Measurements from ENCODE around the gene PRELID2.
"Not testable (repeated sequence)": the region's sequence is repeated elsewhere in the genome, so short reads cannot be mapped to it uniquely, and the experiment has no call there.

PRELID2 gene

GRCh38 chr5:145834917-145835847, at the start of gene PRELID2:
Gene PRELID2, minus strand, starts transcription at chr5:145835342. Its CDS starts 91 bp downstream, at chr5:145835251.
- peak; percentile 94 for DNase-seq (ENCODE audit: low read depth, low spot score)

- DNase-seq (ENCODE audit: low read depth, low spot score) = no peak
Measured at GRCh38 chr5:145874765-145875164, 39.6 kb upstream of the PRELID2 start.

DNA sequence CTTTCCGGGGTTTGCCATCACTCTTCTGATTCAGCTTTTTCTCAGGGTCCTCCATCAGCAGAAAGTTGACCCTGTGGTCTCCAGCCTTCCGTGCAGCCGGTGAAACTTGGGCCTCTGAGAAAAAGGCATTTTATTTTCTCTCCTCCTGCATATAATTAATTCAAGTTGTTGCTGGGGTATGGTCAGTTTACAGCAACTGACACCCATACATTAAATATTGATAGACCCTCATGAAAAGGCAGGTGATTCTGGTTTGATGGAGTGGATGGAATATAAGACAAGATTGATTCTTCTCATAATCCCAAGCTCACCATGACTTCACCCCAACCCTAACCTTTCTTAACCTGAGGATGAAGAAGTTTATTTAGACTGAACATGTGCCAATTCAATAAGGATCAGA, 37.8 kb upstream of the PRELID2 start, which contains the start of gene GRXCR2:
GRXCR2 (minus strand) TSS at position 101 of the 400 bp plus-strand sequence; CDS start at position 55, 46 bp downstream.
- no peak for DNase-seq (ENCODE audit: low read depth, low spot score)

DNA sequence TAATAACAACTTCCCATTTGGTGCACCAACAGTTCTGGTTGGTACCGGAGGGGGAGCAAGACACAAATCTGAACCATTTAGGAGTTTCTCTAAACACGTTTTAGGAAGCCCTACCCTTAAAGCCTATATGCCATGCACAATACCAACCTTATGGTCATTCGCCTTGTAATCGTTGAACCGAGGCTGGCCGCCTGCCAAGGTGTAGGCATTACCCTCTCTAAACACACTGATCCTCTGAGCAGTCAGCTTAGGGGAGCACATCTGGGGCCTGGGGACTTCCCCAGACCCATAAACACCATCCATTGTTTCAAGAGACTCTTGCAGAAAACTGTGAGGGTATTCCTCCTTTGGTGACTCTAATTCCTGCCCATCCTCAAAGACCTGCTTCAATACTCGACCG, 37.3 kb upstream of the PRELID2 start:
- no peak for DNase-seq (ENCODE audit: low read depth, low spot score)

GRCh38 chr5:145869753-145870152, 34.6 kb upstream of the PRELID2 start:
- DNase-seq (ENCODE audit: low read depth, low spot score) = no peak

DNA sequence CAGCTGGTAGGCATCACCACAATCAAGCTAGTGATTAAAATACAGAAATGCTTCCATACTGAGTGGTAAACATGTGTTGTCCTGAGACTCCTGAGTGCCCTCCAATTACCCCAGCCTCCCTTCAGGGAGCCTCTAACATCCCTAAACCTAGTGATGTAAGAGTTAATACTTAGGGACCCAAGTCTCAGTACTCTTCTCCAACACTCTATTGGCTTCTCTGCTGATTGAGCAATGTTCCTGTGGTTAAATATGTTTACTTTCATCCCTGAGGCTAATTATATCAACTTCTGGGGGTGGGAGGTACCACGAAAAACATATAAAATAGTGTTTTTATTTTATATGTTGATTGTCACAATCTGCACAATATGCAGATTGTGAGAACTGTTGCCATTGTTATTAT, 32.7 kb upstream of the PRELID2 start:
- DNase-seq (ENCODE audit: low read depth, low spot score) = no peak

DNA sequence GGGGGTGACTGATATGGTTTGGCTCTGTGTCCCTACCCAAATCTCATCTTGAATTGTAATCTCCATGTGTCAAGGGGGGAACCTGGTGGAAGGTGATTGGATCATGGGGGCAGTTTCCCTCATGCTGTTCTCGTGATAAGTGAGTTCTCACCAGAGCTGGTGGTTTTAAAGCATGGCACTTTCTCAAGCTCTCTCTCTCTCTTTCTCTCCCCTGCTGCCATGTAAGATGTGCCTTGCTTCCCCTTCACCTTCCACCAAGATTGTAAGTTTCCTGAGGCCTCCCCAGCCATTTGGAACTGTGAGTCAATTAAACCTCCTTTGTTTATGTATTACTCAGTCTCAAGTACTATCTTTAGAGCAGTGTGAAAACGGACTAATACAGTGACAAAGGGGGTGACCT, 29.3 kb upstream of the PRELID2 start:
- DNase-seq (ENCODE audit: low read depth, low spot score) = not testable (repeated sequence)

- no peak for DNase-seq (ENCODE audit: low read depth, low spot score)
Measured at GRCh38 chr5:145863003-145863402, 27.9 kb upstream of the PRELID2 start.

DNA sequence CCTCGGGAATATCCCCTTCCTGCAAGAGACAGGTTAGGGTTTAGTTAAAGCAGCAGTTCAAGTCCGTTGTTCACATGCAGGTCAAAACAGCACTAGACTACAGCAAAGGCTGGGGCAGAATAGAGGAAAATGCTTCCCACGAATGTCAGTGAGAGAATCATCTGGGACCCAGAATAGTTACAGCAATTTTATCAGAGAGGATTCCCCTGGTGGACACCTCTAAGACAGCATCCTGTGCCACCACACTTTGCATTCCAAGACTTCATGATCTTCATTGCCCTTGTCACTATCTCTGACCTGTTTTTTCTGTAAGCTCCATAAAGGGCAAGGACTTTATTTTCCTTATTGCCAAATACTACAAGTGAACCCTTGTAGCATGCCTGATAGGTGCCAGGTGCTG, 24.8 kb upstream of the PRELID2 start:
- DNase-seq (ENCODE audit: low read depth, low spot score) = no peak

GRCh38 chr5:145859453-145859852, 24.3 kb upstream of the PRELID2 start:
- DNase-seq (ENCODE audit: low read depth, low spot score) = no peak

DNA sequence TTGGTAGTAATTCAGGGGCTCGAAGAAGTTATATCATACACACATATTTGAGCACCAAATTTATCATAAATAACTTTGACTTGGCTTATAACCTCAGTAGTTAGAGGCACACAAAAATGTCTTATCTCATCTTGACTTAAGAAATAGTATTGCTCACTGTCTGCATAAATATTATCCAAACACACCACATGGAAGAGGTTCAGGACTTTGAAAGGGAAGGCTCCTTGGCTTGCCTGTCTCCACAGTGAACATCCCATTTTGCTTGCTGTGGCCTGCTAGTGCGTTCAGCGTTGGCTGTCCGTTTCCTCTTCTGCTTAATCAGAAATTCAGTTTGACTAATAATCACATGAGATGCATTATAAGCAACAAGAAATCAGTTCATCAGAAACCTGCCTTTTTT, 23.8 kb upstream of the PRELID2 start:
- no peak for DNase-seq (ENCODE audit: low read depth, low spot score)

- peak; percentile 86 for DNase-seq (ENCODE audit: low read depth, low spot score)
Measured at GRCh38 chr5:145856285-145856818, 21.2 kb upstream of the PRELID2 start.

DNA sequence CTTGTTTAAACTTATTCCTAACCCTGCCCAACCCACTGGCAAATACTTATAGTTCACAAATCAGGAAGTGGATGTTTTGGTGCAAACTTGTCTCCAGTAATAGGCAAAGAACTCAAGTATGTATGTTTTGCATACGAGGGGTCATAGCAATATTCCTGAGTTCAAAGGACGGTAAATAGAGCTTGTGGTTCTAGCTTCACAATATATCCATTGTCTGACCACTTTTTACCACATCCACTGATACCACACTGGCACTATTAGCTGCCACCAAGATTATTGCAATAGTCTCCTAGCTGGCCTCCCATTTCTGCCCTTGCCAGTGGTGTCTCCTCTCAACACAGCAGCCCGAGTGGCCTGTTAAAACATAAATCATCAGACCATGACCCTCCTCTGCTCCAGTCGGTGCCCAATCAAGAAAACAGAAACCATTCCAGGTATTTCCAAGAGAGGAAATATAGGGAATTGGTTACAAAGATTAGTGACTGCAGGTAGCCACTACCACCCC, 20.7 kb upstream of the PRELID2 start:
- DNase-seq (ENCODE audit: low read depth, low spot score) = no peak

DNA sequence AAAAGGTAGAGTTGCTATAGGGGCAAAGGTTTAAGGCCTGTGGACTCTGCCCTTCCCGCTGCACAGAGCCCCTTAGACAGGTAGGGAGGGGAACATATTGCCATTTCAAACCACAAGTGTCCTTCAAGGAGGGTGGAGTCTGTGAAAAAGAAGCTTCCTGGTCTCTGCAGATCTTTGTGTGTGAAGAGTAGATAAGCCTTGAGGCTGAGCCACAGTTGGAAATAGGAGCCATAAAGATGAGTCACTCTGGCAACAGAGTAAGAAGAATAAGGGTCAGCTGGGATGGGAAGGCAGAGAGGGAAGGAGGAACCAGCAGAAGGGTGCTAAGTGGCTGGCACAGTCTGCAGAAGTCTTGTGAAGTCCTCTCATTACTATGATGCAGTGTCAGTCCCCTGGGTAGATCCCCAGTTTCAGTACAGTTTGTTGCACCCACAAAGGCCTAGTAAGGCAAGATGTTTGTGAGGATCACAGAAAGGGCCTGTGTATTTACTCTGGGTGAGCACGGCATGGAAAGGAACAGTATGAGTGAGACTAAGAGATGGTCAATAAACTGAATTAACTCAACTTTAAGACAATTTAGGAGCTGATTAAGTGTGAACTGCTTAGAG, 19.6 kb upstream of the PRELID2 start:
- peak; percentile 70 for DNase-seq (ENCODE audit: low read depth, low spot score)

DNA sequence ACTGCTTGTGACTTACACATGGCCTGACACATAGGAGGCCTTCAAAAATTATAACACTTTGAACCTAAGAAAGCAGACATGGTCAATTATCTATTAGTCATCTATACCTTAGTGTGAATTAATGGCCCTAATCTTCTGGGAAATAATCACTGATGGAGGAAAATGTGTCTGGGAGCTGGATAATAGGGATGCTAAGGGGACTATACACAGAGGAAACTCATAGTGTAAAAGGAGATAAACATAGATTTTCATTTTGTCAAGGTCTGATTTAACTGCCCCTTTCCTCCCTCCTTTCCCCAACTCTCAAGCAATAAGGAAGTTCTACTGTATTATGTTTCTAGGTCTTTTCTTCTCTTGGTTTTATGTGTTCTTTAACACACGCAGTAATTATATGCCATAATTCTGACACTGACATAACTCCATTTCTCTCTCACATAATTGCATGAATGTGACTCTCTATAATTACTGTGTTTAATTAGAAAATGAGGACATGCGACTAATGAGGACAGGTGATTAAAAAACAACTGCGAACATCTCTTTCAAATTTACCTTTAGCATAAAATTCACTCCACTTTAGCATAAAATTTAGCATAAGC, 18.7 kb upstream of the PRELID2 start:
- DNase-seq (ENCODE audit: low read depth, low spot score) = no peak

DNA sequence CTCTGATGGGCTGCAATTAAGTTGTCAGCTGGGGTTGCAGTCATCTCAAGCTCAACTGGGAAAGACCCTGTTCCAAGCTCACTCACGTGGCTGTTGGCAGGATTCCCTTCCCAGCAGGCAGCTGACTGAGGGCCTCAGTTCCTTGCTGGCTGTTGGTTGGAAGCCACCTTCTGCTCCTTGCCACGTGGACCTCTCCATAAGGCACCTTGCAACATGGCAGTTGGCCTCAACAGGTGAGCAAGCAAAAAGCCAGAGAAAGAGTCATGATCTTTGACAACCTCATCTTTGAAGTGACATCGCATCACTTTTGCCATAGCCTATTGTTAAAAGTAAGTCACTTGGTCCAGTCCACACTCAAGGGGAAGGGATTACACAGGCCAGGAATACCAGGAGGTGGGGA, 17.8 kb upstream of the PRELID2 start:
- DNase-seq (ENCODE audit: low read depth, low spot score) = no peak

- DNase-seq (ENCODE audit: low read depth, low spot score) = no peak
Measured at GRCh38 chr5:145848854-145849253, 13.7 kb upstream of the PRELID2 start.

DNA sequence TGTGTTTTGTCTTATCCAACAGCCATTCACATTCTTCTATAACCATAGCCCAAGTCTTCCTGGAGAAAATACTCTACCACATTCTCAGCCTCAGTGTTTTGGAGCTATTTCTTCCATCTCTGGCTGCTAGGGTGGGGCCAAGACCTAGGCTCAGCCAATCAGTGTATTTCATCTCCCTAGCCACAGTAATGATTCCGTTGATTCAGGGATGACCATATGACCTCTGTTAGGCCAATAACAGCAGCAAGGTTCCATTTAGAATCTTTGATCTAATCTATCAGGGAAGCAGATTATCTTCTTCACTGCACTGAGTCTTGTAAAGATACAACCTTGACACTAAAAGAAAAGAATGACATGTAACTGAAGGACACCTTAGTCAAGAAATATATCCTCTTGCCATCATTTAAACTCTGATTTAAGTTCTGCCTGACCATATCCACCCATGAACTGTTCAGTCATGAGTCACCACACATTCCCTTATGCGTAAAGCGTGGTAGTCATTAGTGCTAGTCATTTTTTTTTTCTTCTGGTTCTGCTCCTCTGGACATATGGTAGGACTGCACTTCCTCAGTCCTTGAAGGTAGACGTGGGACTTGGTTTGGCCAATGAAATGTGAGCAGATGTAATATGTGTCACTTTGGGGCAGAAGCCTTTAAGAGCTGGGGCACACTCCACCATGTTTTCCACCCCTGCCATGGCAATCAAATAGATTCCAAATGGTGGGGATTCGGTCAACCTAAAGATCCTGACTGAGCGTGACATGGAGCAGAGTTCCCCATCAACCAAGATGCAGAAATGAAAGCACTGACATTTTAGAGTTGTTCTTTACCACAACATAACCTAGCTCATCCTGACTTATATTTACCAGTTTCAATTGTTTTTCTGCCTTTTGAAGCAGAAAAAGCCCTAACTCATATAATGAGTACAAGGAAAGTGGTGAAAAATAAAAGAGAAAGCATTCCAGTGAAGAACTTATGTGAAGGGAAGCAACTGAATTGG, 12.7 kb upstream of the PRELID2 start:
- DNase-seq (ENCODE audit: low read depth, low spot score) = no peak

GRCh38 chr5:145846081-145846480, 10.9 kb upstream of the PRELID2 start:
- DNase-seq (ENCODE audit: low read depth, low spot score) = no peak

- no peak for DNase-seq (ENCODE audit: low read depth, low spot score)
Measured at GRCh38 chr5:145841299-145841698, 6.2 kb upstream of the PRELID2 start.

Data from ELF-1 (cell line).